HG03439 (cell line): Measurements from ENCODE around the gene RNF169.

Source experiments
- ATAC-seq: cut with Tn5 transposase; IDR thresholded peaks from one replicate; pipeline ENCODE4 v1.9.1; 2021; ENCODE audit warnings: mild to moderate bottlenecking, moderate library complexity; ENCODE audit not compliant: unreplicated experiment

The RNF169 gene

GRCh38 chr11:74866557-74866956 is 117.9 kb downstream of the RNF169 start:
- ATAC-seq = no peak

- ATAC-seq = no peak
Observed at GRCh38 chr11:74870485-74870884, 121.8 kb downstream of the RNF169 start.

- no peak for ATAC-seq
Observed at GRCh38 chr11:74871037-74871436, 122.4 kb downstream of the RNF169 start.

- no peak for ATAC-seq
Observed at GRCh38 chr11:74877132-74877531, 128.5 kb downstream of the RNF169 start.
